B cell (primary cell): ENCODE results near the gene ABHD10. TPM values are rescaled to one million over a fixed set of nuclear protein-coding genes. Genes with fewer than 3 reads are reported as not detected.

Experiments
- ATAC-seq: fragments of 200-7000 bp; cut with Tn5 transposase; one replicate; pipeline ENCODE4 v1.10.0; 2021; ENCODE audit warnings: low read depth, mild to moderate bottlenecking, moderate number of reproducible peaks, moderate library complexity
- CTCF ChIA-PET: fragments of 350-600 bp; sonication (Branson Sonifier 250); formaldehyde crosslinking; loops from one replicate; lab custom pipeline; 2021; ENCODE audit warnings: antibody characterized with exemption, inconsistent platforms; lab: Charles Lee
- POLR2A ChIA-PET: fragments of 350-600 bp; sonication (Branson Sonifier 250); formaldehyde crosslinking; loops from one replicate; lab custom pipeline; 2021; ENCODE audit warnings: antibody characterized with exemption; lab: Charles Lee
- DNase-seq: peaks from one replicate; pipeline ENCODE4 v3.0.0; 2013
- H2AFZ ChIP-seq: 2 replicates; pipeline ENCODE4 v1.6.1; 2012; ENCODE audit warnings: mild to moderate bottlenecking, low read depth, low read length; ENCODE audit not compliant: insufficient read depth, poor library complexity, severe bottlenecking
- H3K27ac ChIP-seq, 2 donors: 1 replicate in 1 of 2; 2 replicates in 1 of 2; pipeline ENCODE4 v1.5.1; 2012 to 2013; ENCODE audit warnings: low read length in 2 of 2, mild to moderate bottlenecking in 2 of 2, moderate library complexity in 1 of 2
- H3K27me3 ChIP-seq, 4 experiments: fragments of 200-600 bp in 1 of 4; sonication (generic) in 1 of 4; replicated peaks in 1 of 4; 1 replicate in 2 of 4; 2 replicates in 2 of 4; pipeline versions ENCODE4 v1.6.1 to v1.7.0; 2013 to 2016; ENCODE audit warnings: low read length in 3 of 4, mild to moderate bottlenecking in 2 of 4, mixed read lengths in 1 of 4, moderate library complexity in 1 of 4; ENCODE audit not compliant: insufficient read depth in 4 of 4, control insufficient read depth in 3 of 4; ENCODE audit errors: control extremely low read depth in 1 of 4
- H3K36me3 ChIP-seq, 2 experiments: replicated peaks in 1 of 2; 1 replicate in 1 of 2; 2 replicates in 1 of 2; pipeline versions ENCODE4 v1.6.1 to v1.7.1; 2013; ENCODE audit warnings: low read length in 1 of 2; ENCODE audit not compliant: insufficient read depth in 2 of 2, control insufficient read depth in 1 of 2; ENCODE audit errors: control extremely low read depth in 1 of 2, extremely low read depth in 1 of 2
- H3K4me1 ChIP-seq, 2 donors: fragments of 200-600 bp in 1 of 2; sonication (generic) in 1 of 2; 1 replicate in 1 of 2; 2 replicates in 1 of 2; pipeline versions ENCODE4 v1.5.1 to v1.6.1; 2013 to 2017; ENCODE audit warnings: low read length in 2 of 2; ENCODE audit not compliant: control insufficient read depth in 2 of 2, insufficient read depth in 2 of 2
- H3K4me2 ChIP-seq: replicated peaks from 2 replicates; pipeline ENCODE3; 2012; ENCODE audit warnings: mild to moderate bottlenecking, low read depth, low read length; ENCODE audit not compliant: poor library complexity, severe bottlenecking
- H3K4me3 ChIP-seq, 5 experiments: fragments of 200-600 bp in 1 of 5; sonication (generic) in 1 of 5; 1 replicate in 3 of 5; 2 replicates in 2 of 5; pipeline versions ENCODE4 v1.5.1 to v1.7.0; 2011 to 2016; ENCODE audit warnings: low read length in 4 of 5, mild to moderate bottlenecking in 4 of 5, low read depth in 2 of 5, control low read depth in 1 of 5, moderate library complexity in 1 of 5; ENCODE audit not compliant: insufficient read depth in 1 of 5; ENCODE audit errors: control extremely low read depth in 1 of 5, extremely low read depth in 1 of 5
- H3K79me2 ChIP-seq: fragments of 200-600 bp; sonication (generic); one replicate; pipeline ENCODE4 v1.6.0; 2016; ENCODE audit warnings: low read length; ENCODE audit not compliant: control insufficient read depth, insufficient read depth
- H3K9ac ChIP-seq: fragments of 200-600 bp; sonication (generic); 2 replicates; pipeline ENCODE4 v1.6.1; 2017; ENCODE audit warnings: mild to moderate bottlenecking, low read length, moderate library complexity
- H3K9me3 ChIP-seq, 3 donors: one replicate each; pipeline versions ENCODE4 v1.6.1 to v1.7.1; 2013; ENCODE audit warnings: low read length in 2 of 3; ENCODE audit not compliant: control insufficient read depth in 2 of 3, insufficient read depth in 1 of 3; ENCODE audit errors: control extremely low read depth in 1 of 3
- H4K20me1 ChIP-seq: 2 replicates; pipeline ENCODE4 v1.6.0; 2012; ENCODE audit warnings: mild to moderate bottlenecking, low read length; ENCODE audit not compliant: insufficient read depth, control insufficient read depth, poor library complexity, severe bottlenecking
- H3K27ac Mint-ChIP-seq: one replicate; pipeline ENCODE4 v1.8.0; 2021; ENCODE audit warnings: mixed read lengths
- H3K27me3 Mint-ChIP-seq: one replicate; pipeline ENCODE4 v1.8.0; 2021; ENCODE audit warnings: mixed read lengths
- H3K4me1 Mint-ChIP-seq: one replicate; pipeline ENCODE4 v1.8.0; 2021; ENCODE audit warnings: mixed read lengths
- H3K4me3 Mint-ChIP-seq: one replicate; pipeline ENCODE4 v1.8.0; 2021; ENCODE audit warnings: mixed read lengths
- H3K9me3 Mint-ChIP-seq: one replicate; pipeline ENCODE4 v1.8.0; 2022; ENCODE audit warnings: mixed read lengths; ENCODE audit not compliant: insufficient read depth
- CTCF ChIP-seq: fragments of 200-600 bp; IDR thresholded peaks from one replicate; pipeline ENCODE4 v1.8.0; 2022; ENCODE audit warnings: antibody characterized with exemption, mild to moderate bottlenecking
- EZH2 ChIP-seq: IDR thresholded peaks from 2 replicates; pipeline ENCODE4 v1.6.1; 2012; ENCODE audit warnings: borderline replicate concordance, low read depth, mild to moderate bottlenecking, moderate library complexity, low read length; ENCODE audit not compliant: insufficient read depth, poor library complexity, severe bottlenecking
- WGBS: methylation state at CpG from one replicate; pipeline ENCODE4 v1.1.5; 2013; ENCODE audit warnings: missing lambda C conversion rate; ENCODE audit not compliant: insufficient coverage; 5-methylcytosine and 5-hydroxymethylcytosine counted together
- intact Hi-C: fragments of 100-400 bp; cut with micrococcal nuclease; formaldehyde crosslinking; loops from one replicate; pipeline ENCODE4 v1.10.0; 2022
- polyA plus RNA-seq: library from polyadenylated mRNA; depleted of rRNA; stranded (reverse); fragments of >200 nt; gene quantifications from 2 replicates; pipeline ENCODE4 v1.2.3, GENCODE V29; 2012
- total RNA-seq, 2 donors: library from RNA; stranded (reverse); fragments of 120-200 nt in 1 of 2; gene quantifications; 1 replicate in 1 of 2; 2 replicates in 1 of 2; pipeline versions ENCODE4 v1.2.3 to v1.2.4, GENCODE V29; 2013 to 2022

ABHD10 gene
- total and polyA plus RNA-seq, 2 donors (not counting 1 experiment from before 2014, with no cell fraction given) = 22.1 to 40.1 TPM

- ChIA-PET CTCF (interaction anchor here (1.4 kb wide), 1 partner anchor 30 kb away, joined by 3 read pairs; no protein-coding TSS in a partner anchor), POLR2A (no interaction called here)
- Histone ChIP-seq H3K9me3 (no peaks in the 10 kb centered on the region), H3K4me2 (no peak overlapping the region), H3K36me3 (no peaks in the 10 kb centered on the region), H3K9ac (no peak overlapping the region), H4K20me1 (no peaks in the 10 kb centered on the region), H3K27ac (no peak overlapping the region), H3K4me1 (no peaks in the 10 kb centered on the region), H3K79me2 (no peaks in the 10 kb centered on the region), H3K4me3 (no peak overlapping the region), H3K27me3 (no peaks in the 10 kb centered on the region), H2AFZ (no peak overlapping the region)
- intact Hi-C loops = no loop called here
- ATAC-seq = no peak
- no peaks in the 10 kb centered on the region for H3K4me1 Mint-ChIP-seq
- TF ChIP-seq CTCF = no peak
- no peak for TF ChIP-seq EZH2
- no peaks in the 10 kb centered on the region for H3K9me3 Mint-ChIP-seq
- no peak overlapping the region for H3K4me3 Mint-ChIP-seq
- no peak for DNase-seq
- no CpG with 5 or more reads among the region's 1 CpG for WGBS
- peaks cover 4% of the 10 kb centered on the region for H3K27me3 Mint-ChIP-seq
- no peak overlapping the region for H3K27ac Mint-ChIP-seq
Measured at GRCh38 chr3:112019716-112020115, 40.9 kb downstream of the ABHD10 start.

GRCh38 chr3:112020674-112021085 lies 41.9 kb downstream of the ABHD10 start:
- intact Hi-C loops = no loop called here
- no peaks in the 10 kb centered on the region for H3K9me3 Mint-ChIP-seq
- Histone ChIP-seq H3K4me1 (no peaks in the 10 kb centered on the region), H3K36me3 (no peaks in the 10 kb centered on the region), H4K20me1 (no peaks in the 10 kb centered on the region), H3K27ac (no peak overlapping the region), H3K9ac (no peak overlapping the region), H3K4me3 (no peak overlapping the region), H3K9me3 (no peaks in the 10 kb centered on the region), H3K4me2 (no peak overlapping the region), H3K79me2 (no peaks in the 10 kb centered on the region), H2AFZ (no peak overlapping the region), H3K27me3 (no peaks in the 10 kb centered on the region)
- TF ChIP-seq CTCF (no peak), EZH2 (no peak)
- no CpG with 5 or more reads among the region's 1 CpG for whole genome bisulfite sequencing
- ATAC-seq = no peak
- CTCF ChIA-PET = interaction anchor here (1.4 kb wide), 1 partner anchor 31 kb away, joined by 3 read pairs; no protein-coding TSS in a partner anchor
- no peaks in the 10 kb centered on the region for H3K4me1 Mint-ChIP-seq
- POLR2A ChIA-PET = no interaction called here
- no peak for DNase-seq
- H3K27ac Mint-ChIP-seq = no peak overlapping the region
- no peak overlapping the region for H3K4me3 Mint-ChIP-seq
- peaks cover 4% of the 10 kb centered on the region for H3K27me3 Mint-ChIP-seq
